Activated CD4-positive, CD25-positive, alpha-beta regulatory T cell treated with anti-CD3 and anti-CD28 coated beads, Interleukin-2, amount 50 U/mL, for 16 hours (primary cell): ENCODE results near the gene LSM12.
"Not testable (repeated sequence)": the region's sequence is repeated elsewhere in the genome, so short reads cannot be mapped to it uniquely, and the experiment has no call there.

Experiments
- DNase-seq: peaks from one replicate; pipeline ENCODE4 v3.0.0-alpha.2; 2020; ENCODE audit warnings: low read depth, low spot score

Gene LSM12

DNA sequence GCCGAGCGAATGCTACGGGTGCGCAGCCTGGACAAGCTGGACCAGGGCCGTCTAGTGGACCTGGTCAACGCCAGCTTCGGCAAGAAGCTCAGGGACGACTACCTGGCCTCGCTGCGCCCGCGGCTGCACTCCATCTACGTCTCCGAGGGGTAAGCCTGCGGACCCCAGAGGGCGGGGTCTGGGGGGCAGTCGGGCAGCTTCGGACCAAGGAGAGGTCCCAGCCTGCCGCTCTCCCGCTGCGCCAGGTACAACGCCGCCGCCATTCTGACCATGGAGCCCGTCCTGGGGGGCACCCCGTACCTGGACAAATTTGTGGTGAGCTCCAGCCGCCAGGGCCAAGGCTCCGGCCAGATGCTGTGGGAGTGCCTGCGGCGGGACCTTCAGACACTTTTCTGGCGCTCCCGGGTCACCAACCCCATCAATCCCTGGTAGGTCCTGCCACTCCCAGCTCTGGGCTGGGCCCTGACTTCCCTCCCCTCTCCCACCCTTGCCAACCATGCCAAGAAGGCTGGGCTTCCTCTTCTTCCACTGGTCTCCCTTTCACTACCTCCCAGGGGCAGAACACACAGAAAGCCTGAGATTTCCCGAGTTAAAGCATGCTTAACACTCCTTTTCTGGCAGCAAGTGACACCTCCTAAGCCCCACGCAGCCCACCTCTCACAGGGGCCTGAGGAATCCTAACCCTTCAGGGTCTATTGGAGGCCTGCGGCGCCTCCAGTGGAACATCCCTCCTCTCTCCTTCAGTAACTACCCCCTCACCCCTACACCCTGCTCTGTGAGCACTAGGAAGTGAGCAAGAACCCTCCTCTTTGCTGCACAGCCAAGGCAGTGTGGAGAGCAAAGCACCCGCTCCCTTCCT is 58.9 kb downstream of the LSM12 start:
- DNase-seq: no peak

DNA sequence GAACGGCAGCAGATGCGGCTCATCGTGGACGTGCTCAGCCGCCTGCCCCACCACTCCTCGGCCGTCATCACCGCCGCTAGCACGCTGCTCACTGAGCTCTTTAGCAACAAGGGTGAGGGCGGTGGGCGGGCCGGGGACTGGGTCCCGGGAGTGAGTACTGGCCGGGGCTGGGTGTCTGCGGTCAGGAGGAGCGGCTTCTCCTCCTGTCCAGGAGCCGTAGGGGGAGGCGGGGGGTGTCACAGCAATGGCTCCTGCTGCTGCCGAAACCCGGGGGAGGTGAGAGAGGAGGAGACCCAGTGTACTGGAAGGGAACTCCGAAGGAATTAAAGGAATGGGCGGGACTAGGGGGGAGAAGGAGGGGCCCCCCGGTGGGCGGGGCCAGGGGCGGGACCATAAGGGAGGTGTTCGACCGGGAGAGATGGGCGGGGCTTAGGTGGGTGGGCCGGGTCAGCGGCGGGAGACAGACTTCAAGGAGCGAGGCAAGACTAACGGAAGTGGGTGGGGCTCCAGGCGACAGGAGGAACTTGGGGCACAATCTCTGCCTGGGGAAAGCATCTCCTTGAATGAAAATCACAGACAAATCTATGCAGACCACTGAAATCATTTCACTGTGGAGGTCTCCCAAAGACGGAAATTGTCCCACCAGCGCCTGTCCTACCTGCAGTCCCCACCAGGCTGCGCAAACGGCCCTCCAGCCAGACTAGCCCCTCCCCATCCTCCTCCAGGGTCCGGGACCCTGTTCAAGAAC is 59.7 kb downstream of the LSM12 start:
- peak; percentile 90 for DNase-seq

DNA sequence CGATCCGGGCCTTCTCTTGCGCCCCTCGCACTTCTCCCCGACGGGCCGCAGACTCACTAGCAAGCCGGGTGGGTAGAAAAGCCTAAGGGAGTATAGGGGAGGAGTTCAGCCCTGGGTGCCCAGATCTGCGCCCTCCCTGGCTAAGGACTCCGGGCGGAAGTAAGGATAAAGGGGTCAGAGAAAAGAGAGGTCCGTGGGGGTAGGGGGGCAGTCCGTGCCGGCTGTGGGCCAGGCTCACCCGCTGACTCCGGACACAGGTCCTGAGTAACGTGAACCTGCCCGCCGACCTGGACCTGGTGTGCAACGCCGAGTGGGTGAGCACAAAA is 60.2 kb downstream of the LSM12 start:
- no peak for DNase-seq

DNA sequence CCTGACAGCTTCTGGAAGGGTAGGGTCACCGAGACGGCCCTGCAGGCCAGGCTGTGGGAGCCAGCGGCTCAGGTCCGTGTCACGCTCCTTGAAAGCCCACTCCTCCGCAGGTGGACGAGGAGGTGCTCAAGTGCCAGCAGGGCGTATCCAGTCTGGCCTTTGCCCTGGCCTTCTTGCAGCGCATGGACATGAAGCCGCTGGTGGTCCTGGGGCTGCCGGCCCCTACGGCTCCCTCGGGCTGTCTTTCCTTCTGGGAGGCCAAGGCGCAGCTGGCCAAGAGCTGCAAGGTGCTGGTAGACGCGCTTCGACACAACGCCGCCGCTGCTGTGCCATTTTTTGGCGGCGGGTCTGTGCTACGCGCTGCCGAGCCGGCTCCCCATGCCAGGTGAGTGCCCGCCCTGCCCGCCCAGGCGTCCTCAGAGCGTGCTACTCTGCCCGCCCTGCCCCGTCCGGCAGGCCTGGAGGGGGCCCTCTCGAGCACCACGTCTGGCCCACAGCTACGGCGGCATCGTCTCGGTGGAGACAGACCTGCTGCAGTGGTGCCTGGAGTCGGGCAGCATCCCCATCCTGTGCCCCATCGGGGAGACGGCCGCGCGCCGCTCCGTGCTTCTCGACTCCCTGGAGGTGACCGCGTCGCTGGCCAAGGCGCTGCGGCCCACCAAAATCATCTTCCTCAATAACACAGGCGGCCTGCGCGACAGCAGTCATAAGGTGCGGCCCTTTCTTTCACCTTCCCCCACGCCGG is 60.8 kb downstream of the LSM12 start:
- DNase-seq: no peak

DNA sequence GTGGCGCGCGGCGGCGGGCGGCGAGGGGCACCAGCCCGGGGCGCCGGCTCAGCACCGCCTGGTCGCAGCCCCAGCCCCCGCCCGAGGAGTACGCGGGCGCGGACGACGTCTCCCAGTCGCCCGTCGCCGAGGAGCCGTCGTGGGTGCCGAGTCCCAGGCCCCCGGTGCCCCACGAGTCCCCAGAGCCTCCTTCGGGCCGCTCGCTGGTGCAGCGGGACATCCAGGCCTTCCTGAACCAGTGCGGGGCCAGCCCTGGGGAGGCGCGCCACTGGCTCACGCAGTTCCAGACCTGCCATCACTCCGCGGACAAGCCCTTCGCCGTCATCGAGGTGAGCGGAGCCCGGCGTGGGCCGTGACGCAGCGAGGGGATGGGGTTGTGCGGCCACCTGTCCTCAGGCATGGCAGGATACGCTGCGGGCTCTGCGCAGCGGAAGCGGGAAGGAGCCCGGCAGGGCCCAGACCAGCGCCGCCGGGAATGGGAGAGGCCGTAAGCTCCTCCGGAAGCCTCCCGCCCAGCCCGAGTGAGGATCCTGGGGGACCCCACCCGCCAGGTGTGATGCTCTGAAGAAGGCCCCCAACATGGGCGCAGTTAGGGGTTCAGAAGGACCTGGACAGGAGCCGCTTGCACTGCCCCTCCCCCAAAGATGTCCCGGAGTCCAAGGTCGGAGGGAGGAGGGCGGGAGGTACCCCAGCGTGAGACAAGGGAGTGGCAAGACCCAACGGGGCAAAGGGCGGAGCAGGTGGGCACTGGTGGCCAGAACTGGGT is 61.5 kb downstream of the LSM12 start:
- DNase-seq: no peak

- no peak for DNase-seq
These were observed 62.3 kb downstream of the LSM12 start, which contains the start of gene NAGS for GRCh38 chr17:44004077-44004760. NAGS (plus strand) TSS chr17:44004622; CDS start chr17:44004664, 42 bp downstream.

DNA sequence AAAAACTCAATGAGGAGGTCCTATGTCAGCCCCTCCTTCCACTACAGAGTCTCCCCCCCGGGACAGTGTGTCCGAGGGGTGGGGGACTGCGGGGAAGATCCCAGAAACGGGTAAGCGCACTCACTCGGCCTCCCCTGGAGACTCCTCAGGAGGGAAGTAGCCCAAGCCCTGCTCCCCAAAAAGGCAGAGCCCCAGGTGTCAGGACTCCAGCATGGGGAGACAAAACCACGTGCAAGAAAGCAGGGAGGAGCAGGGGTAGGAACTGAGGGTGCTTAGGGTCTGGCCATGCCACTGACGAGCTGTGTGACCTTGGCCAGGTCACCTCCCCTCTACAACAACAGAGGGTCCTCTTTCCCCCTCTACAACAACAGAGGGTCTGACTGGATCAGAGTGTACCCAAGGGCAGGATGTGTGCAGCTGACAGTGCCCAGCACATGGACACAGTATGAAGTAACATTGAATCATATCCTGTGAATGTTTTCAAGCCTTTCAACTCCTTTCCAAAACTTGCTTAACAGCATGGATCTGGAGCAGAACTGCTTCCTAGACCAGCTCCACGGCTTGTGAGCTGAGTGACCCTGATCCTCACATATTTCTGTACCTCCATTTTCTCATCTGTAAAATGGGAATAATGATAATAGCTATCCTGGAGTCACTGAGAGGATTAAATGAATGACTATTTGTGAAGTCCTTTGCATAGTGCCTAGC is 64.2 kb downstream of the LSM12 start:
- DNase-seq: no peak

- no peak for DNase-seq
These were observed 65.0 kb downstream of the LSM12 start for GRCh38 chr17:44001461-44001920.

- DNase-seq: no peak
These were observed 65.5 kb downstream of the LSM12 start for GRCh38 chr17:44000871-44001460.

DNA sequence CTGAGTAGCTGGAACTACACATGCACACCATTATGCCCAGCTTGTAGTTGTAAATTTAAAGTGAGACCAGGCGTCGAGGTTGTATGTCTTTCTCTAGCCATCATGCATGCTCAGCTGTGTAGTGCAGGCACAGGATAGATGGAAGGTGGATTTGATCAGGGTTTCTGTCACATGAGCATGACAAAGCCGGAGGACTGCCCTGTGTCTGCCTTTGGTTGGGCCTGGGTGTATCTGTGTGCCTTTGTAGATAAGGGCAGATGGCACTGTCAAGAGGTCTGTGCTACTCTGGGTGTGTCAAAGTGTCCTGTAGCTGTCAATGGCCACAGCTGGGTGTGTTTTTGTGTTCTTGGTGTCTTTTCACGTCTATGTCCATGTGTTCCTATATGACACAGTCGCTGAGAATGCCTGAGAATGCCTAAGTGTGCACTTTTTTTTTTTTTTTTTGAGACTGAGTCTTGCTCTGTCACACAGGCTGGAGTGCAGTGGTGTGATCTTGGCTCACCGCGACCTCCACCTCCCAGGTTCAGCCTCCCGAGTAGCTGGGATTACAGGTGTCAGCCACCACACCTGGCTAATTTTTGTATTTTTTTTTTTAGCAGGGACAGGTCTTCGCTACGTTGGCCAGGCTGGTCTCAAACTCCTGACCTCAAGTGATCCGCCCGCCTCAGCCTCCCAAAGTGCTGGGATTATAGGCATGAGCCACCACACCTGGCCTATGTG is 66.2 kb downstream of the LSM12 start:
- no peak for DNase-seq

GRCh38 chr17:43999024-43999423 is 67.4 kb downstream of the LSM12 start:
- DNase-seq: no peak

GRCh38 chr17:43998552-43998951 is 67.9 kb downstream of the LSM12 start:
- no peak for DNase-seq

DNA sequence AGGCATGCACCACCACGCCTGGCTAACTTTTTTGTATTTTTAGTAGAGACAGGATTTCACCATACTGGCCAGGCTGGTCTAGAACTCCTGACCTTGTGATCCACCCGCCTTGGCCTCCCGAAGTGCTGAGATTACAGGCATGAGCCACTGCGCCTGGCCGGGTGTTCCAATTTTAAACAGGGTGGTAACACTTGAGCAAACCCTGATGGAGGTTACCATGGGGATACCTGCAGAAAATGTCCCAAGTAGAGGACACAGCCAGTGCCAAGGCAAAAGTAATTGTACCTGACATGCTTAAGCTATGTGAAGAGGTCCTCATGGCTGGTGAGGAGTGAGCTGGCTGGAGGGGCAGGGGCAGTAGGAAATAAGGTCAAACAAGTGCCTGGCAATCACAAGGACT is 69.3 kb downstream of the LSM12 start:
- not testable (repeated sequence) for DNase-seq

DNA sequence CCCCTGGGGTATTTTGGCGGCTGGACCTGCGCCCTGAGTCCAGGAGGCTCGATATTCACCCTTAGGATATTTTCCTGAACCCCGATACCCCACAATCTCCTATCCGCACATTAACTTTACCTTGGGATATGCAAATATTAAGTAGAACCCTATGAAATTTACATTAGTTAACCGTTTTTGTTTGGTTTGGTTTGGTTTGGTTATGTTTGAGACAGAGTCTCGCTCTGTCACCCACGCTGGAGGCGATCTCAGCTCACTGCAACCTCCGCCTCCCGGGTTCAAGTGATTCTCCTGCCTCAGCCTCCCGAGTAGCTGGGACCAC is 71.4 kb downstream of the LSM12 start:
- no peak for DNase-seq

GRCh38 chr17:43994272-43995149 is 72.0 kb downstream of the LSM12 start:
- DNase-seq: no peak

GRCh38 chr17:43992641-43993040 is 73.8 kb downstream of the LSM12 start:
- no peak for DNase-seq

- DNase-seq: no peak
These were observed 78.2 kb downstream of the LSM12 start for GRCh38 chr17:43988301-43988700.
